HepG2 (cell line): ENCODE measurements around the gene GMNN. TPM values are rescaled to one million over a fixed set of nuclear protein-coding genes. Genes with fewer than 3 reads are reported as not detected.
A peak's percentile ranks its signal among the peaks of the same experiment; 100 is the strongest.

Source experiments
- ATAC-seq: fragments of 200-7000 bp; cut with Tn5 transposase; 3 replicates; pipeline ENCODE4 v1.9.1; 2020; ENCODE audit warnings: mild to moderate bottlenecking, moderate library complexity
- BruUV-seq: library from RNA; stranded (reverse); fragments of 400-500 nt; replicated peaks from 2 replicates; lab custom pipeline; 2021; lab: Mats Ljungman, UMichigan
- CTCF ChIA-PET: fragments of 300-600 bp; formaldehyde crosslinking; extraction: SDS; loops from one replicate; lab custom pipeline; 2021; ENCODE audit warnings: low total read pairs, inconsistent platforms, low intra/inter-chr PET ratio; lab: Yijun Ruan, JAX
- POLR2A ChIA-PET: fragments of 350-600 bp; sonication (Branson Sonifier 250); formaldehyde crosslinking; loops from one replicate; lab custom pipeline; 2020; ENCODE audit warnings: antibody characterized with exemption, inconsistent platforms; lab: Yijun Ruan, JAX
- DNase-seq: peaks from one replicate; pipeline ENCODE4 v3.0.0-alpha.2; 2015; ENCODE audit warnings: low spot score
- FAIRE-seq: peaks from 3 replicates; lab custom pipeline; 2011; peaks lifted over from hg19 to GRCh38; lab: Jason Lieb, UNC
- H2AFZ ChIP-seq: one replicate; pipeline ENCODE4 v1.6.1; 2011; ENCODE audit warnings: low read length, inconsistent platforms
- H3K27ac ChIP-seq: fragments of 300-600 bp; 3 replicates; pipeline ENCODE4 v1.8.0; 2011; ENCODE audit warnings: mixed run types, mild to moderate bottlenecking, mixed read lengths, low read length, inconsistent platforms; ENCODE audit not compliant: insufficient read depth; ENCODE audit errors: extremely low read length
- H3K27me3 ChIP-seq, 2 experiments: fragments of 200-600 bp in 1 of 2; 2 replicates in 1 of 2; 3 replicates in 1 of 2; pipeline versions ENCODE4 v1.6.0 to v1.8.0; 2011; ENCODE audit warnings: low read length in 2 of 2, mild to moderate bottlenecking in 2 of 2, moderate library complexity in 2 of 2, inconsistent platforms in 1 of 2; ENCODE audit not compliant: insufficient read depth in 2 of 2, control insufficient read depth in 1 of 2
- H3K36me3 ChIP-seq, 2 experiments: fragments of 200-600 bp in 1 of 2; replicated peaks in 1 of 2; 2 replicates in 1 of 2; 3 replicates in 1 of 2; pipeline versions ENCODE4 v1.5.1 to v1.8.0; 2011; ENCODE audit warnings: low read length in 2 of 2, inconsistent platforms in 1 of 2; ENCODE audit not compliant: insufficient read depth in 2 of 2, control insufficient read depth in 1 of 2
- H3K4me1 ChIP-seq: 2 replicates; pipeline ENCODE4 v1.5.1; 2012; ENCODE audit warnings: low read length, inconsistent platforms; ENCODE audit not compliant: insufficient read depth
- H3K4me2 ChIP-seq: 2 replicates; pipeline ENCODE4 v1.6.0; 2011; ENCODE audit warnings: low read depth, low read length, inconsistent platforms
- H3K4me3 ChIP-seq, 3 experiments: fragments of 200-600 bp in 1 of 3; sonication (generic), shearing (Covaris generic) in 1 of 3; replicated peaks in 1 of 3; 2 replicates each; pipeline ENCODE4 v1.5.1; 2011 to 2016; ENCODE audit warnings: low read length in 3 of 3, inconsistent platforms in 2 of 3, low read depth in 2 of 3, mild to moderate bottlenecking in 2 of 3, control low read depth in 1 of 3, mixed read lengths in 1 of 3; ENCODE audit not compliant: insufficient read depth in 1 of 3
- H3K79me2 ChIP-seq: one replicate; pipeline ENCODE4 v1.6.1; 2011; ENCODE audit warnings: low read length, inconsistent platforms; ENCODE audit not compliant: insufficient read depth
- H3K9ac ChIP-seq: 2 replicates; pipeline ENCODE4 v1.6.0; 2011; ENCODE audit warnings: mild to moderate bottlenecking, low read depth, low read length, inconsistent platforms; ENCODE audit not compliant: insufficient read depth
- H3K9me3 ChIP-seq: 2 replicates; pipeline ENCODE4 v1.5.1; 2012; ENCODE audit warnings: mild to moderate bottlenecking, low read length
- H4K20me1 ChIP-seq: 2 replicates; pipeline ENCODE4 v1.6.0; 2011; ENCODE audit warnings: inconsistent platforms, mild to moderate bottlenecking, low read length, moderate library complexity; ENCODE audit not compliant: insufficient read depth
- ASH2L ChIP-seq: fragments of 300-600, 200-600 bp; sonication (generic); IDR thresholded peaks from 2 replicates; pipeline ENCODE4 v1.7.0; 2017; ENCODE audit warnings: low read depth, mild to moderate bottlenecking, moderate library complexity, mixed read lengths, low read length; ENCODE audit not compliant: insufficient read length
- CREB3 ChIP-seq: sonication (generic); formaldehyde crosslinking; IDR thresholded peaks from 2 replicates; pipeline ENCODE4 v1.5.0; 2020; ENCODE audit warnings: missing genetic modification reagents
- EZH2 ChIP-seq: conservative IDR thresholded peaks from 2 replicates; pipeline ENCODE4 v1.6.1; 2012; ENCODE audit warnings: mild to moderate bottlenecking, low read depth, low read length, moderate library complexity
- FOXA1 ChIP-seq, 2 experiments: fragments of 450-650 bp in 1 of 2; sonication (generic) in 1 of 2; formaldehyde crosslinking in 1 of 2; IDR thresholded peaks; 2 replicates each; pipeline versions ENCODE4 v1.4.0 to v1.6.1; 2016 to 2020; ENCODE audit warnings: missing genetic modification reagents in 1 of 2
- GZF1 ChIP-seq: sonication (generic); formaldehyde crosslinking; IDR thresholded peaks from 2 replicates; pipeline ENCODE4 v1.5.1; 2020; ENCODE audit warnings: mild to moderate bottlenecking, missing genetic modification reagents
- HMG20A ChIP-seq: IDR thresholded peaks from 2 replicates; pipeline ENCODE4 v1.6.1; 2016; ENCODE audit warnings: borderline replicate concordance
- HNF4A ChIP-seq: sonication (generic); formaldehyde crosslinking; IDR thresholded peaks from 2 replicates; pipeline ENCODE4 v1.4.0; 2020; ENCODE audit warnings: missing genetic modification reagents
- HOXA3 ChIP-seq: sonication (generic); formaldehyde crosslinking; IDR thresholded peaks from 2 replicates; pipeline ENCODE4 v1.5.0; 2020; ENCODE audit warnings: missing genetic modification reagents
- IRF2 ChIP-seq: IDR thresholded peaks from 2 replicates; pipeline ENCODE4 v1.6.1; 2018; ENCODE audit warnings: missing genetic modification reagents, missing compliant biosample characterization
- MAFF ChIP-seq: IDR thresholded peaks from 2 replicates; pipeline ENCODE4 v1.6.1; 2011; ENCODE audit warnings: low read depth, low read length, improper control_type of control experiment
- MATR3 ChIP-seq: sonication (generic); formaldehyde crosslinking; IDR thresholded peaks from 2 replicates; pipeline ENCODE4 v1.4.0; 2020; ENCODE audit warnings: missing genetic modification reagents
- MYPOP ChIP-seq: sonication (generic); formaldehyde crosslinking; IDR thresholded peaks from 2 replicates; pipeline ENCODE4 v1.8.1; 2023; ENCODE audit warnings: mild to moderate bottlenecking, moderate library complexity, missing genetic modification reagents
- NFYB ChIP-seq: sonication (generic); formaldehyde crosslinking; IDR thresholded peaks from 2 replicates; pipeline ENCODE4 v1.4.0; 2020; ENCODE audit warnings: missing genetic modification reagents
- NONO ChIP-seq, 2 experiments: fragments of 450-650 bp in 1 of 2; sonication (generic) in 1 of 2; formaldehyde crosslinking in 1 of 2; IDR thresholded peaks in 1 of 2; conservative IDR thresholded peaks in 1 of 2; 2 replicates each; pipeline versions ENCODE4 v1.6.1 to v1.8.0; 2017 to 2022; ENCODE audit warnings: mild to moderate bottlenecking in 1 of 2, missing genetic modification reagents in 1 of 2, moderate library complexity in 1 of 2
- PHF8 ChIP-seq: sonication (generic); formaldehyde crosslinking; IDR thresholded peaks from 2 replicates; pipeline ENCODE4 v1.5.0; 2020; ENCODE audit warnings: missing genetic modification reagents
- RARA ChIP-seq: IDR thresholded peaks from 2 replicates; pipeline ENCODE4 v1.6.1; 2016; ENCODE audit warnings: missing genetic modification reagents, missing compliant biosample characterization
- SMARCE1 ChIP-seq: fragments of 450-650 bp; IDR thresholded peaks from 2 replicates; pipeline ENCODE4 v1.6.1; 2017; ENCODE audit warnings: borderline replicate concordance
- TARDBP ChIP-seq: sonication (generic); formaldehyde crosslinking; IDR thresholded peaks from 2 replicates; pipeline ENCODE4 v1.8.0; 2022; ENCODE audit warnings: mild to moderate bottlenecking, missing genetic modification reagents
- ZGPAT ChIP-seq: IDR thresholded peaks from 2 replicates; pipeline ENCODE4 v1.6.1; 2016; ENCODE audit warnings: mild to moderate bottlenecking
- ZMAT5 ChIP-seq: sonication (generic); formaldehyde crosslinking; IDR thresholded peaks from 2 replicates; pipeline ENCODE4 v1.5.0; 2020; ENCODE audit warnings: mild to moderate bottlenecking, low read depth, missing genetic modification reagents, borderline replicate concordance
- ZNF235 ChIP-seq: sonication (generic); formaldehyde crosslinking; IDR thresholded peaks from 2 replicates; pipeline ENCODE4 v1.8.1; 2023; ENCODE audit warnings: mild to moderate bottlenecking, missing genetic modification reagents, borderline replicate concordance
- ZNF644 ChIP-seq: IDR thresholded peaks from 2 replicates; pipeline ENCODE4 v1.6.1; 2016; ENCODE audit warnings: low read depth
- ZNF839 ChIP-seq: sonication (generic); formaldehyde crosslinking; IDR thresholded peaks from 2 replicates; pipeline ENCODE4 v1.4.0; 2020; ENCODE audit warnings: missing genetic modification reagents, mild to moderate bottlenecking, borderline replicate concordance
- WGBS: methylation state at CpG from one replicate; pipeline ENCODE4 v1.1.6; 2017; ENCODE audit warnings: low lambda C conversion rate; 5-methylcytosine and 5-hydroxymethylcytosine counted together
- in situ Hi-C: cut with HindIII; loops from 2 replicates; pipeline ENCODE4 v1.10.0; 2017; ENCODE audit warnings: low pct_unique_long_range_greater_than_20kb; ENCODE audit not compliant: extremely low pct_ligation_motif_present
- intact Hi-C: fragments of 100-400 bp; cut with micrococcal nuclease; formaldehyde crosslinking; loops from one replicate; pipeline ENCODE4 v1.10.0; 2022; ENCODE audit not compliant: unreplicated experiment
- polyA plus RNA-seq, 8 experiments: library from polyadenylated mRNA; depleted of rRNA in 3 of 8; stranded (reverse) in 7 of 8; unstranded in 1 of 8; fragments of >200 nt; fragmentation: Illumina TruSeq in 4 of 8; extraction: Trizol in 4 of 8; gene quantifications; 2 replicates each; pipeline versions ENCODE4 v1.2.1 to v1.2.3, GENCODE V29; 2011 to 2016; ENCODE audit warnings: low read depth in 4 of 8, missing spikeins in 1 of 8, mixed read lengths in 1 of 8; ENCODE audit not compliant: insufficient read depth in 1 of 8
- total RNA-seq, 5 experiments: library from RNA; depleted of rRNA; stranded (reverse); fragments of >200 nt; fragmentation: Illumina TruSeq; extraction: Trizol; gene quantifications; 2 replicates each; pipeline ENCODE4 v1.2.3, GENCODE V29; 2016; ENCODE audit warnings: low read depth in 1 of 5

GMNN gene
- total and polyA plus RNA-seq, 2 of the 13 experiments (the other 11 are each of a cell fraction or from before 2014, with no cell fraction given): 61.8 to 154 TPM

GRCh38 chr6:24809728-24810127, 35.0 kb downstream of the GMNN start (continued):
- TF ChIP-seq ZGPAT (CRISPR knock-in tag): peak; percentile 77
- TF ChIP-seq HNF4A (CRISPR knock-in tag): peak; percentile 98
- no peak for TF ChIP-seq ASH2L
- 0 out of 2 replicates have a peak, but pooled peaks have one; percentile 43 for TF ChIP-seq TARDBP (CRISPR knock-in tag)
- TF ChIP-seq HOXA3: peak; percentile 77
- TF ChIP-seq RARA (CRISPR knock-in tag): peak; percentile 90
- TF ChIP-seq MATR3 (CRISPR knock-in tag): no peak
- TF ChIP-seq HMG20A: peak; percentile 56; the same call in 1 of the 2 replicates
- peak; percentile 79 for TF ChIP-seq ZNF644 (CRISPR knock-in tag)
- TF ChIP-seq MYPOP (CRISPR knock-in tag): peak; percentile 59; the same call in 1 of the 2 replicates

GRCh38 chr6:24818346-24818745, 43.6 kb downstream of the GMNN start:
- peaks cover 27% of the 10 kb centered on the region for H3K4me1 ChIP-seq
- no peaks in the 10 kb centered on the region for H3K36me3 ChIP-seq
- ChIA-PET CTCF (no interaction called here), POLR2A (interaction anchor here (2.0 kb wide), 1 partner anchor 9 kb away, joined by 8 read pairs; no protein-coding TSS in a partner anchor)
- ATAC-seq: peak; percentile 43; the same call in 2 of the 3 replicates
- no peak overlapping the region for H3K4me2 ChIP-seq
- BruUV-seq: no TSS peak
- no peak overlapping the region for H3K4me3 ChIP-seq
- H4K20me1 ChIP-seq: no peaks in the 10 kb centered on the region
- FAIRE-seq: no peak
- peak overlapping the region; percentile 43 for H2AFZ ChIP-seq
- intact Hi-C loops: no loop called here
- no peaks in the 10 kb centered on the region for H3K27me3 ChIP-seq
- in situ Hi-C loops: no loop called here
- no peak overlapping the region for H3K27ac ChIP-seq
- H3K79me2 ChIP-seq: no peaks in the 10 kb centered on the region
- no peaks in the 10 kb centered on the region for H3K9me3 ChIP-seq
- DNase-seq: no peak
- H3K9ac ChIP-seq: no peak overlapping the region
- 78% methylated on average over 2 of the region's 2 CpGs for WGBS
- TF ChIP-seq NFYB (CRISPR knock-in tag) (no peak), ZMAT5 (CRISPR knock-in tag) (no peak), IRF2 (CRISPR knock-in tag) (no peak), MAFF (no peak), NONO (IDR thresholded peaks at IDR 0.05) (no peak), NONO (CRISPR knock-in tag; conservative IDR thresholded peaks at IDR 0.05) (no peak), FOXA1 (IDR thresholded peaks at IDR 0.05) (no peak), FOXA1 (CRISPR knock-in tag; IDR thresholded peaks at IDR 0.05) (no peak), CREB3 (CRISPR knock-in tag) (no peak), GZF1 (CRISPR knock-in tag) (no peak), SMARCE1 (no peak), ZNF839 (CRISPR knock-in tag) (no peak), ZNF235 (CRISPR knock-in tag) (no peak), PHF8 (CRISPR knock-in tag) (no peak), EZH2 (no peak)
